ENCODE results near the gene RPL13A. TPM values are rescaled to one million over a fixed set of nuclear protein-coding genes. Genes with fewer than 3 reads are reported as not detected.

Gene RPL13A
- total and polyA plus RNA-seq, 12 donors, result 1,750 to 3,504 (median 2,569) TPM

DNA sequence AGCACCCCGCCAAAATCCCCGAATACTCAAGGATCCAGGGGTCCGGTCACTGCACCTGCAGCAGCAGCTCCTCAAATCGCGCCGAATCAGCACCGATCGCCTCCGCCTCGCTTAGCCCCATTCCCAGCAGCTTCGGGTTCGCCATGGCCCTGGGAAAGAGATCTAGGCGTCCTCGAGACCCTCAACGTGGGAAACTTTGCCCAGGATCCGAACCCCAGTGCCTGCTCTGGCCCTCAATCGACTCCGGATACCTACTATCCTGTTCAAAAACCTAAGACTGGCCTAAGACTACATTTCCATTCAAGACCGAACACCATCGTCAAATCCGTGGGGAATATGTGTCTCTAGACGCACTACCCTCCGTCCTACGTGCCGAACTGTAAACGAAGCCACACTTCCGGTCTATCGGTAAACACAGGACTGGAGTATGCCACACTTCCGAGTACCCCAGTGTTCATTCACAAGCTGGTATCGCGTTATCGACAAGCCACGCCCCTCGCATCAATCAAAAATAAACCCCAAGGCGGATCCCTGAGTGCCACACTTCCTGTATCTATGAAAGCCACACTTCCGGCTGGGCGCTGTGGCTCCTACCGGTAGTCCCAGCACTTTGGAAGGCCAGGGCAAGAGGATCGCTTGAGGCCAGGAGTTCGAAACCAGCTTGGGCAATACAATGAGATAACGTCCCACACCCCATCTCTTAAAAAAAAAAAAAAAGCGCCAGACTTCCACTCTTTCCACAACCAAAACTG, 35.8 kb upstream of the RPL13A start, which contains the start of gene PIH1D1:
PIH1D1 (minus strand) TSS at position 385 of the 752 bp plus-strand sequence; CDS start at position 145, 240 bp downstream.
- Histone ChIP-seq H3K4me1 (replicated peaks in 1 of 2) (peaks cover 3 to 19% of the 10 kb centered on the region in 2 donors), H3K27me3 (no peaks in the 10 kb centered on the region), H3K36me3 (replicated peaks in 1 of 2) (peaks cover 0 to 14% of the 10 kb centered on the region in 2 donors), H3K9me3 (replicated peaks in 1 of 3) (no peaks in the 10 kb centered on the region), H3K4me3 (peak within 1 kb of the TSS; percentile 37 to 93 (median 61)), H3K27ac (peak within 1 kb of the TSS; percentile 42 to 97 (median 91))
- 0 to 1% (median 0%) methylated on average over 22 to 42 of the region's 42 CpGs for WGBS, 4 donors
- TF ChIP-seq, protein P1, sequence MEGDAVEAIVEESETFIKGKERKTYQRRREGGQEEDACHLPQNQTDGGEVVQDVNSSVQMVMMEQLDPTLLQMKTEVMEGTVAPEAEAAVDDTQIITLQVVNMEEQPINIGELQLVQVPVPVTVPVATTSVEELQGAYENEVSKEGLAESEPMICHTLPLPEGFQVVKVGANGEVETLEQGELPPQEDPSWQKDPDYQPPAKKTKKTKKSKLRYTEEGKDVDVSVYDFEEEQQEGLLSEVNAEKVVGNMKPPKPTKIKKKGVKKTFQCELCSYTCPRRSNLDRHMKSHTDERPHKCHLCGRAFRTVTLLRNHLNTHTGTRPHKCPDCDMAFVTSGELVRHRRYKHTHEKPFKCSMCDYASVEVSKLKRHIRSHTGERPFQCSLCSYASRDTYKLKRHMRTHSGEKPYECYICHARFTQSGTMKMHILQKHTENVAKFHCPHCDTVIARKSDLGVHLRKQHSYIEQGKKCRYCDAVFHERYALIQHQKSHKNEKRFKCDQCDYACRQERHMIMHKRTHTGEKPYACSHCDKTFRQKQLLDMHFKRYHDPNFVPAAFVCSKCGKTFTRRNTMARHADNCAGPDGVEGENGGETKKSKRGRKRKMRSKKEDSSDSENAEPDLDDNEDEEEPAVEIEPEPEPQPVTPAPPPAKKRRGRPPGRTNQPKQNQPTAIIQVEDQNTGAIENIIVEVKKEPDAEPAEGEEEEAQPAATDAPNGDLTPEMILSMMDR (IDR thresholded peaks at IDR 0.05), result peak in 3 of 6 experiments; percentile 15 to 34 (median 25)
- peak in 1 of 2 donors; percentile 66 for TF ChIP-seq POLR2A (IDR thresholded peaks at IDR 0.05)
- intact Hi-C loops (cut with DNase I), result no loop called here
- DNase-seq, result peak; percentile 97 to 100 (median 99)

DNA sequence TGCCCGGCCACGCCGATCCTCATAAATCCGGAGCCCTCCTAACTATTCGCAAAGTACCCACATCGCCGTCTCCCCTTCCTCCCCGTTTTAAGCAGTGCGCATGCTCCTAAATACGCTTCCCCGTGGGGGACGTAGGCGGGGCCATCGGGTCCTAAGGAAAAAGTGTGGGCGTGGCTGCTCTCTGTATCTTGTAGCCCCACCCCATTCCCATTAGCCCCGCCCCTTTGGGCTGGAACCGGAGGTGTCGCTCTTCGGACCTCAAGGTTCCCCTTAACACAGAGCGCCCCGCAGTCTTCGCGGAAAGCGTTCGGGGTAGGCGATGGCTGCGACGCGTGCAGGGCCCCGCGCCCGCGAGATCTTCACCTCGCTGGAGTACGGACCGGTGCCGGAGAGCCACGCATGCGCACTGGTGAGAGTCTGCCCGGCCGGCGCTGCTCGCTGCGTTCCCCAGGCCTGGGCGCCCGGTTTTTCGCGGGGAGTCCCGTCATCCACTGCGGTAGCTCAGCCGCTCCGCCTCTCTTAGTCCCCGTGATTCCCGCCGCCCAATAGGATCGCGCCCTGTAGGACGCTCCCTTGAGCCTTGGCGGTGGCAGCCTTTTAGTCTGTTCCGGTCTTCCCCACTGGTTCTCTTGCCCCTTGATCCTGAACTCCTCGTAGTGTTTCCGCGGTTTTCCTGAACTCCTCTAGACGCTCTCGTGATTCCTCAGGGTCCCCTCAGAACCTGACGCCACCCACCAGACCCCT, 34.2 kb upstream of the RPL13A start, which contains the start of gene ALDH16A1:
ALDH16A1 (plus strand) TSS at position 213 of the 744 bp plus-strand sequence; CDS start at position 320, 107 bp downstream.
- TF ChIP-seq, protein P1 (IDR thresholded peaks at IDR 0.05), result peak in 1 of 6 experiments; percentile 5
- TF ChIP-seq POLR2A (IDR thresholded peaks at IDR 0.05), result peak; percentile 52 to 88
- Histone ChIP-seq H3K27ac (peak within 1 kb of the TSS; percentile 82 to 97 (median 91)), H3K4me3 (peak within 1 kb of the TSS in 3 of 4 donors; percentile 52 to 80 (median 66)), H3K36me3 (replicated peaks in 1 of 2) (peaks cover 0 to 5% of the 10 kb centered on the region in 2 donors), H3K9me3 (replicated peaks in 1 of 3) (no peaks in the 10 kb centered on the region), H3K4me1 (replicated peaks in 1 of 2) (peaks cover 3 to 22% of the 10 kb centered on the region in 2 donors), H3K27me3 (no peaks in the 10 kb centered on the region)
- peak; percentile 98 to 99 (median 98) for DNase-seq
- intact Hi-C loops (cut with DNase I), result no loop called here
- WGBS, 4 donors, result 0 to 1% (median 0%) methylated on average over 28 to 66 of the region's 66 CpGs

DNA sequence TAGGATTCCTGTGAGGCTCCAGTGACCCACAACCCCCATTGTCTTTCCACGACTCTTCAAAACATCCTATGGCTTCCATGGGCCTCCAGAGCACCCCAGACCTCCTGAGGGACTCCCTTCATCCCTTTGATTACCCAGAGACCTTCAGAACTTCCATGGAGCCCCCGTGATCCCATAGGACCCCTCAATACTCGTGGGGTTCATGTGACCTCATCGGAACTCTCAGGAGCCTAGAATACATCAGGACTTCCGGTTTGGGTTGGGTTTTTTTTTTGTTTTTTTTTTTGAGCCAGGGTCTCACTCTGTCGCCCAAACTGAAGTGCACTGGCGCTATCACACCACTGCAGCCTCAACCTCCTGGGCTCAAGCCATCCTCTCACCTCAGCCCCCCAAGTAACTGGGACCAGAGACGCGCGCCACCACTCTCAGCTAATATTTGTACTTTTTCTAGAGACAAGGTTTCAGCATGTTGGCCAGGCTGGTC, 33.6 kb upstream of the RPL13A start:
- WGBS, 4 donors, result 36 to 45% (median 38%) methylated on average over 10 of the region's 10 CpGs
- Histone ChIP-seq H3K4me1 (replicated peaks in 1 of 2) (peaks cover 3 to 22% of the 10 kb centered on the region in 2 donors), H3K9me3 (replicated peaks in 1 of 3) (no peaks in the 10 kb centered on the region), H3K27me3 (no peaks in the 10 kb centered on the region), H3K4me3 (peak overlapping the region in 3 of 4 donors; percentile 52 to 80 (median 66)), H3K27ac (peak overlapping the region; percentile 82 to 97 (median 91)), H3K36me3 (replicated peaks in 1 of 2) (peaks cover 0 to 5% of the 10 kb centered on the region in 2 donors)
- intact Hi-C loops (cut with DNase I), result no loop called here
- no peak for TF ChIP-seq POLR2A (IDR thresholded peaks at IDR 0.05)
- TF ChIP-seq, protein P1 (IDR thresholded peaks at IDR 0.05), result no peak
- no peak for DNase-seq

DNA sequence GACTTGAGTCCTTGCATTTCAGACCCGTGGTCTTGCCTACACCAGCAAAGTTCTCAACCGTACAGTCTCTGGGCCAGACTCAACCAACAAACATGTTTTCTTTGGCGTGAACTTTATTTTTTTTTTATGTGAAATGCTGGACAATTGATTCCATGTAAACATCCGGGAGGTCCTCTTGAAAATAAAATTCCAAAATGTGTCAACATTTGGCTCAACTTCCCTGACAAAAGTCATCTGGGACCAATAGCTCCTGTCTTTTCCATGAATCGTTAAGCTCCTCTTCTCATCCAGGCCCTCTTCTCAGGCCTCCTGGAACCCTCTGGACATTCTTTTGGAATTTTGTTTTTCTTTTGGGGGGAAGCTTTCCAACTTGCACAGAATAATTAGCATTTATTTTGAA, 31.6 kb upstream of the RPL13A start:
- no peaks in the 10 kb centered on the region for H3K27me3 ChIP-seq
- H3K4me3 ChIP-seq, result no peak overlapping the region
- H3K9me3 ChIP-seq (replicated peaks in 1 of 3), result no peaks in the 10 kb centered on the region
- DNase-seq, result no peak
- peaks cover 3 to 15% of the 10 kb centered on the region in 2 donors for H3K4me1 ChIP-seq (replicated peaks in 1 of 2)
- intact Hi-C loops (cut with DNase I), result no loop called here
- no peak for TF ChIP-seq POLR2A (IDR thresholded peaks at IDR 0.05)
- TF ChIP-seq, protein P1 (IDR thresholded peaks at IDR 0.05), result no peak
- H3K36me3 ChIP-seq (replicated peaks in 1 of 2), result peaks cover 0 to 5% of the 10 kb centered on the region in 2 donors
- H3K27ac ChIP-seq, result peak overlapping the region in 1 of 5 donors; percentile 72
- 74 to 77% (median 76%) methylated on average over 5 of the region's 5 CpGs for WGBS, 4 donors
